ENCODE measurements around the gene MSANTD2.

GRCh38 chr11:124784051-124784450, 16.2 kb downstream of the MSANTD2 start:
- TF ChIP-seq CTCF (conservative IDR thresholded peaks at IDR 0.05; ENCODE audit: low read depth in 2 of 2) = no peak
- TF ChIP-seq ETS1 (IDR thresholded peaks at IDR 0.05) = no peak
- no peak for TF ChIP-seq EZH2 (IDR thresholded peaks at IDR 0.05; ENCODE audit: low read depth, unreplicated experiment)
- no peak for TF ChIP-seq EZH2phosphoT487 (IDR thresholded peaks at IDR 0.05; ENCODE audit: unreplicated experiment)
- TF ChIP-seq ZNF114 (CRISPR knock-in tag; IDR thresholded peaks at IDR 0.05) = no peak
- TF ChIP-seq JUNB (IDR thresholded peaks at IDR 0.05; ENCODE audit: unreplicated experiment) = no peak
- TF ChIP-seq REST (IDR thresholded peaks at IDR 0.05; ENCODE audit: unreplicated experiment) = no peak
- no peak for TF ChIP-seq POLR2AphosphoS5 (IDR thresholded peaks at IDR 0.05; ENCODE audit: low read depth)
